ENCODE results near the gene TFCP2L1.

TFCP2L1 gene

DNA sequence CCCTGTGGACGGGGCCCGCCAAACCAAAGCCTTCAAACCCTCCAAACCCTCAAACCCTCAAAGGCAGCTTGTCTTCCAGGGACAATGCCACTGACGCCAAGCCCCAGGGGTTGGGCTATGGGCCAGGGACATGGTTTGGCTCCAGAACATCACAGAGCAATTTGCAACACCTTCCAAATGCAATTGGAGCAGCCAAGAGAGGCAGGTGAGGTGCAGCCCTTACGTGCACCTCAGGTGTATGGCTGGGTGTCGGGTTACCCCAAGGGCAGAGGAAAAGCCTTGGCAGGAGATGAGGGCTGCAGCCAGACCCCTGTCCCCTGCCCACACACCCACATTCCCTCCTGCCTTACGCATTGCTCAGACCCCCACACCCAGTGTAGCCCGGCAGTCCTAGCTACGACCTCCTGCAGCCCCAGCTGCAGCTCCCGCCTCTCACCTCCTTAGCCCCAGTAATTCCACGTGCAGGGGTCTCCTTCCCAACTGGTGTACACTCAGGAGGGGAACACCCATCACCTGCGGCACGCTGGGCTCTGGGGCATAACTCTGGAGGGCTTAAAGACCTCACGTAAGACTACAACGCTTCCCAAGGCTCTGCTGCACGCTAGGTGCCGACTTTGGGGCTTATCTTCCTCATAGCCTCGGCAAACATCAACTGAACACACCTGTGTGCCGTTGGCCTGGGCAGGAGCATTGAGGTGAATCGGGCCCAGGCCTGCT, 88.7 kb downstream of the TFCP2L1 start:
- no peak for DNase-seq (ENCODE audit: low read depth in 2 of 2)

DNA sequence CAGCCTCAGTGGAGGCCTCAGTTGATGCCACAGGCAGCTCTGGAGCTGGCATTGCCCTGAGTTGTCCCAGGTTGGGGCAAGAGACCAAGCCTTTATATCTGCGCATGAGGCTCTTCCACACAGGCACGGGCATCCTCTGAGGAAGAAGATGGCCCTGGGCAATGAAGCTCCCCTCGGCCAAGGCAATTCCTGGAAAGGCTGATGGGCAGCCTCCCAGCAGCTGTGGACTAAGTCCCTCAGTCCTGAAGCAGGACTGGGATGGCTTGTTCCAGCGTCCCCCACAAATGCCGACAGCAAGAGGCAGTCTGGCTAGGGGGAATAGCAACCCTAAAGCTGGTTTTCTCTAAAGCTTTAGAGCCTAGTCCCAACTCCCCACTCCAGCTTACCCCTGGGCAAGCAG, 90.0 kb downstream of the TFCP2L1 start:
- no peak for DNase-seq (ENCODE audit: low read depth in 2 of 2)

DNA sequence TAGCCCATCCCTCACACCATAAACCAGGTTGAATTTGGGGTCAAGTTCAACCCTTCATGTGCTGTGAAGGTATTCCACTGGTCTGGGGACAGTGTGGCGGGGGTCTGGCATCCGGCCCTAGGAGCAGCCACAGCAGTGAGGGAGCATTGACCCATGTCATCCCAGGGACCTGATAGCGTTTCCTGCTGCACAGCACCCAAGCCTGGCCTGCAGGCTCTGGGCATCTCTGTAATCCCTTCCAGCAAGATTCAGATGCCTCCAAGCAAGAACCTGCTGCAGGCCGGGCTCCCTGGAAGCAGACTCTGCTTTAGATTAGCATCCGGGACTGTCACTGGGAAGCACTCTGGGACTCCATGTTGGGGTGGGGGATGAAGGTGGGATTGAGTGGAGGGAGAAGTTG, 90.4 kb downstream of the TFCP2L1 start:
- DNase-seq (ENCODE audit: low read depth in 2 of 2), result no peak

DNA sequence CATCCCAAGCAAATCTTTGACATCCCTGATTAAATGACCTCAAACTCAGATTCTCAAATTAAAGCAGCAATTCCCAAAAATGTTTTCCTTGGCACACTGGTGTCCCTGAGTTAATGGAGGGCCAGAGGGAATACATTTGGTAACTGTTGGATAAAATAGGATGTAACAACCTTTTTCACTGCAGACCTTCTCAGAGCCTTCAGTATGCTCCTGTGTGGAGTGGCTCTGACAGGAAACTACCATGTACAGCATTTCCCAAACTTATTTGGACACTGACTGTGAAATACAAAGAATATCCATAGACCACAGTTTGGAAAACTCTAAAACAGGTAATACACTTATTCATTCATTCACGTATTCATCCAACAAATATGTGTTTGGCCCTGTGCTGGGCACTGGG, 91.8 kb downstream of the TFCP2L1 start:
- no peak for DNase-seq (ENCODE audit: low read depth in 2 of 2)

DNA sequence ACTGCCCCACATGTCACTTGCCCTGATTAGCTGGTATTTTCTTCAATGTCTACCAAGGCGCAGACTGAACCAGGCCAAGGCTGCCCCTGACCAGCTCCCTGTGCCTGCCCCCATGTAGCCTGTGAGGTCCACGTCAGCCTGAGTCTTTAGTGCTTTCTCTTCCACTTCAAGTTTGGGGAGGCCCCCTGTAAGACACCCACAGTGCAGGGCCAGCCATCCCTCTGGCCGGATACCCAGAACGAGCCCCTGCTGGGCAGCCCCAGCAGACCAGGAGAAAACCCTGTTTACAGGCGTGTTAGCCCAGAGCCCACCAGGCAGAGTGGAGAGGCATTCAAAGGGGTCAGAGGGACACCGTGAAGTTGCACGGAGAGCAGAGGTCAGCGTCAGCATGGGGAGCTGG, 92.4 kb downstream of the TFCP2L1 start:
- DNase-seq (ENCODE audit: low read depth in 2 of 2), result no peak

GRCh38 chr2:121191191-121192170, 93.5 kb downstream of the TFCP2L1 start:
- DNase-seq (ENCODE audit: low read depth in 2 of 2), result no peak

DNA sequence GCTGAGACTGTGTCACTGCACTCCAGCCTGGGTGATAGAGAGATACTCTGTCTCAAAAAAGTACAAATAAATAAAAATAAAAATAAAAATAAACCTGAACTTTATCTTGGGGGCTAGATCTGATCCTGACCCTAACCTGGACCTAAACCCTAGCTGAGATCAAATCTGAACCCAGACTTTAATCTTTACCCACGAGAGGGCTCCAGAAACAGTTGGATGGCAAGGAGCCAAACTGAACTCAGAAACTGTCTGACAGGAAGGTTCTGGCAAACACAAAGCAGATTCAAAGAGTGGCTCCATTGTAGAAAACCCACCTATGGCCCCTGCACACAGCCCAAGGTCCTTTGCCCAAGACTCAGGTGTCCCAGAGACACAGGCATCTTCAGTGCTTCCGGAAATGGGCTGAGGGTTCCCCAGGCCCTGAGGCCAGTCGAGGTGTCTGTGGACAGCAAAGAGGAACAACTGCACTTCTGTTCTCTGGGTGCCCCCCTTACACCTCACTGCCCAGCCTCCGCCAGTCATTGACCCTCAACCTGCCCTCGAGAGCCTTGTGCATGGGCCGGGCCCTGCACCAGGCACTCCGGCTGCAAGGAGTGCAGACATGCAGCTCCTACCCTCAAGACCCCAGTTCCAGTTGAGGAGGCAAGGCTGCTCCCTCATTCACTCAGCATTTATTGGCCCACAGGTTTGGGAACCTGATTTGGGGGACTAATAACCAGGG, 95.2 kb downstream of the TFCP2L1 start:
- DNase-seq (ENCODE audit: low read depth in 2 of 2), result no peak

DNA sequence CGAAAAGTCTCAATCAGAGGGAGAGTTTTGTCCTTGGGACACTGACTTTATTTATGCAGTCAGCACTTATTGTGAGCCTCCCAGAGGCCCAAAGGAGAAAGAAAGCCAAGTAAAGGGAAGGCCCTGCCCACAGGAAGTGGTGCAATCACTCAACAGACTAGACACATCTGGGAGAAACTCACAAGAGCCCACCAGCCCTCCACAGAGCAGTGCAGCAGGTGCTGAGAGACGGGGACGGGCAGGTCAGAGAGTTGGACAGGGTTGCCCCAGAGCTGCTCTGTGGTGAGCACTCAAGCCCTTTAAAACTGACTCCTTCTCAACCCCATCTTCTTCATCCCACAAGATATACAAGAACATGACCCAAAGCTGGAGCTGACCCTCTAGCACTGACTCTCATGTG, 96.0 kb downstream of the TFCP2L1 start:
- no peak for DNase-seq (ENCODE audit: low read depth in 2 of 2)

DNA sequence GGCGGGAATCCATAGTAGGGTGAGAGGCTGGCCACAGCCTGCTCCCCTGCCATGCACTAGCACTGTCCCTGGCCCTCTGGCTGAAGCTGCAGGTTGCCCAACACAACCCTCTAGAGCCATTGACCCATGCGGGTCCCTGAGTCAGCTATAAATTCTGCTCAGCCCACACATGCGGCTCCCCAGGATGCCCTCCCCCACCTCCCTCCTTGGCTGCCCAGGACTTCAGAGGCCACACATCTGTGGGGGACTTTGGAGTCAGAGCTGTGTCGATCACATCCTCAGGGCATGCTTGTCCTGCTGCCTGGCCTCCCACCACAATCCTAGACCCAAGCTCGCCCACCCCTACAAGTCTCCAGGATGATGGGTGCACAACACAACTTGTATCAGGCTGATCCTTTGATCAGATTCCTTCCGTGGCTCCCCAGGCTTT, 97.0 kb downstream of the TFCP2L1 start:
- DNase-seq (ENCODE audit: low read depth in 2 of 2), result no peak

- DNase-seq (ENCODE audit: low read depth in 2 of 2), result no peak
Observed at GRCh38 chr2:121187351-121187981, 97.5 kb downstream of the TFCP2L1 start.

DNA sequence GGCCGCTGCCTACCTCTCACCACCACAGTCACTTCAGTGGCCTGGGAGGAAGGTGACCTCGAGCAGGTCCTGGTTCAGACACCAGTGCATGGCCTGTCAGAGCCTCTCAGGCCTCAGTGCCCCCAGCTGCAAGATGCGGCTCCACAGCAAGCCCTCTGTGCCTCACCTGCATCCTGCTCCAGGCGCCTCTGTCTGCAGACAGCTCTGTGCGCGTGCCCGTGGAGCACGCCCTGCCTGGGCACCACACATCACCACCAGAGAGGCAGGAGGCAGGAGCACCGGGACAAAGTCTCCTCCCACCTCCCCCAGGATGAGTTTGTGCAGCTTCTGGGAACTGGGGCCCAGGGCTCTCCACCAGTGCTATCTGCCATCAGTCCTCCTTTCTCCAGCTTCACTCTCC, 98.7 kb downstream of the TFCP2L1 start:
- no peak for DNase-seq (ENCODE audit: low read depth in 2 of 2)

GRCh38 chr2:121185571-121186074, 99.4 kb downstream of the TFCP2L1 start:
- no peak for DNase-seq (ENCODE audit: low read depth in 2 of 2)

DNA sequence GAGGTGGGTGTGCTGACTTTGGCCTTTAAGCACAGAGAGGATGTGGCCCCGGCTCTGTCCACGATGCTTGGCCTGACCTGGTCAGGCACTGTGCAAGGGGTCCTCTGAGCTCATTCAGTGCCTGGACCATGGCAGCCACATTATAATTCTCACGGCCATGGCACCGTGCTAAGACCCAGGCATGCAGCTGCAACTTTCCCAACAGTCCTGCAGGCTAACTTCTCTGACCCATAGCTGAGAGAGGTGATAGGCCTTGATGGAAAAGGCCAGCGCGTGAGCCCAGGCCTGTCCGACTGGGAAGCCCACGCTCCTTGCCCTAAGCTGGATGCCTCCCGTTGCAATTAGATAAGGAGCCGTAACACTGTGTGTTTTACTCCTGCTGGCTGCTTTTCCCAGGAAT, 99.9 kb downstream of the TFCP2L1 start:
- DNase-seq (ENCODE audit: low read depth in 2 of 2), result no peak

- DNase-seq (ENCODE audit: low read depth in 2 of 2), result no peak
Observed at GRCh38 chr2:121184248-121184862, 100.6 kb downstream of the TFCP2L1 start.

- DNase-seq (ENCODE audit: low read depth in 2 of 2), result no peak
Observed at GRCh38 chr2:121182520-121182919, 102.5 kb downstream of the TFCP2L1 start.

DNA sequence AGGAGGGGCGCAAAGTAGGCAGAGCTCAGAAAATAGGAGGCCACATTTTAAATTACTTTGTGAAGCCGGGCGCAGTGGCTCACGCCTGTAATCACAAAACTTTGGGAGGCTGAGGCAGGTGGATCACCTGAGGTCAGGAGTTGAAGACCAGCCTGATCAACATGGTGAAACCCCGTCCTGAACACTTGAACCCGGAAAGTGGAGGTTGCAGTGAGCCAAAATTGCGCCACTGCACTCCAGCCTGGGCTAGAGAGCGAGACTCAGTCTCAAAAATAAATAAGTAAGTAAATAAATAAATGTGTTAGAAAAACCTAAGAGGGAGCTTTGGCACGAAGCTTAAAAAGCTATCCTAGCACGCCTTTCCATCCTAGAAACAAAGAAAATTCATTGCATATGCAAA, 105.5 kb downstream of the TFCP2L1 start:
- DNase-seq (ENCODE audit: low read depth in 2 of 2), result no peak

DNA sequence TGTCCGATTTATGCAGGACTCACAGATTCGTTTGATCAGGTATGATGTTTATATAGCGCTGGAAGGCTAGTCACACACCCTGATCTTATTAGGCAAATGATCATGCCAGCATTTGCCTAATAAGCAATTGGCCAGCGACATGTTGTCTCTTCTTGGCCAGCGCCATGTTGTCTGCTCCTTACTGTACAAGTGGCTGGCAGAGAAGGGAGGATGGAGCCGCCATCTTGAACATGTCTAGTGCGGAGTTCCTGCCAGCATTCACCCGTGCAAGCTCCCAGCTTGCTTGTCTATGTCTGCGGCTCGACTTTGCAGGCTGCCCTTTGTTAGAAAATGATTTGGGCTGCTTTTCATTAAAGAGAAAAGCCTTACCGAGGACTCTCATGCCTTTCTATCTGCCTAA, 106.3 kb downstream of the TFCP2L1 start:
- no peak for DNase-seq (ENCODE audit: low read depth in 2 of 2)

DNA sequence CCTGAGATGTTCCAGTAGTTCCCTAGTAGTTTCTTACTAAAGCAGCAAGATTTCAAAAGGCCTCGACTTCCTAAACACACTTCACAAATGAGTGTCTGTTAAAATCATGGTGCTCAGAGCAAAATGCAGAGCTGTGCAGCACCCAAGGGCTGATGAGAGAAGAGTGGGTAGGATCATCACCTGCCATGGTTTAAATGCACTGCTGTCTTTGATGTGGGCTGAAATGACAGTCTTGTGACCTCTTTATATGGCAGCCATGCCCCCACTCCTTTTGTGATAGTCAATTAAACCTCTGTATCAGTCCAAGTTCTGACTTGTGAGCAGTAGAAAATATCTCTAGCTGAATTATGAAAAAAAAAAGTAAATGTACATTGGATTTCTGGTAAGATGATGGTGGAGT, 107.1 kb downstream of the TFCP2L1 start:
- no peak for DNase-seq (ENCODE audit: low read depth in 2 of 2)

DNA sequence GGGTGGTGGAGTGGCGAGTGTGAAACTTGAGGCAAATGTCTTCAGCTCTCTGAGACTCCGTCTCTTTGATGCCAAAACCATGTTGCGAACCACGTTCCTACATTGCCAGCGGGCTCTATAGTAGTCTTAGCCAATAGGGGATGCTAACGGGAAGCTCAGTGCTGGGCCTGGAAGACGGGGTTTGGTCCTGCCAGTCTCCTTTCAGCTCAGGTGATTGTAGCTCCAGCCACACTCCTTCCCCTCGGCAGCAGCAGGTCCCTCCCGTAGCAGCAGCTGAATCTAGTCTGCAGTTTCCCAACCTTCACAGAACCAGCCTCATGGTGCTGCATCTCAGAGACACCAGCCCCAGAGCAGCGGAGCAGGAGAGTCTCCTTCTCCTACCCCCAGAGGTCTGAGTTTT, 109.7 kb downstream of the TFCP2L1 start:
- no peak for DNase-seq (ENCODE audit: low read depth in 2 of 2)

DNA sequence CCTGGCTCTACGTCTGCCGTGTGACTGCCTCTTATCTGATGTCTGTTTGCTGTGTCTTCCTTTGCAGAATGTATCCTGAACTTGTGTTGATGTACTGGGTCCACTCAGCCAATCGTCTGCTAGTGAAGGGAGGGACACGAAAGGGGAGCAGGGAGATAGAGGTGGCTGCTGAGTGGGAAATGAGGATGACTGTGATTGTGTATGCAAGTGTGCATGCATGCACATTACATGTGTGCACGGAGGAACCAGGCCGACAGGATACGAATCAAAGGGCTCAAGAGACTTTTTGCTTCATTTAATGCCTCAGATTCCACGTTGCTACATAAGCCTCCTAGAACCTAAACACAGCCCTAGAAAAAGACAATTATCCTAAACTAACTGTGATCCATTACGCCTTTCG, 111.2 kb downstream of the TFCP2L1 start:
- DNase-seq (ENCODE audit: low read depth in 2 of 2), result no peak

DNA sequence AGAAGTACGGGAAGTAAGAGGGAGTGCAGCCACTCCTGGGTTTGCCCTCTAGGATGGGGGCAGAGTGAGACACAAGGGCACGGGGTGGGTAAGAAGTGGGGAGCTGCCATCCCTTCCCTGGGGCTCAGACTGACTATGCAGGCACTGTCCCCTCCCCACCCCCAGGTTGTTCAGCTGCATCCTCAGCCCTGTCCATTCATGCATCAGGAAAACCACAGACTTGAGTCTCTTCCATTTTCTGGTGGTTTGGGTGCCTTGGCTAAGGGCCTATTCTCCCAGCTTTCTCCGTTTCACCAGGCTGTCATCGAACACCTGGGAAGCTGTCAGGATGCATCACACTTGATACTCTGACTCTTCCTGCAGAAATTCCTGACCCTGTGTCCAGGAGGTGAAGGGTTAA, 111.9 kb downstream of the TFCP2L1 start:
- DNase-seq (ENCODE audit: low read depth in 2 of 2), result no peak
